Naive thymus-derived CD4-positive, alpha-beta T cell (primary cell): ENCODE measurements around the gene ARFGEF2. TPM values are rescaled to one million over a fixed set of nuclear protein-coding genes. Genes with fewer than 3 reads are reported as not detected.
"Not testable (repeated sequence)": the region's sequence is repeated elsewhere in the genome, so short reads cannot be mapped to it uniquely, and the experiment has no call there.

Experiments used
- ATAC-seq: fragments of 150-1000 bp; cut with Tn5 transposase; 2 replicates; pipeline ENCODE4 v1.10.0; 2021; ENCODE audit warnings: mild to moderate bottlenecking, moderate library complexity
- CTCF ChIA-PET: fragments of 350-600 bp; sonication (Branson Sonifier 250); formaldehyde crosslinking; loops from one replicate; lab custom pipeline; 2021; ENCODE audit warnings: antibody characterized with exemption; lab: Charles Lee
- POLR2A ChIA-PET: fragments of 350-600 bp; sonication (Branson Sonifier 250); formaldehyde crosslinking; loops from one replicate; lab custom pipeline; 2021; ENCODE audit warnings: antibody characterized with exemption, inconsistent platforms; lab: Charles Lee
- DNase-seq, 9 donors: peaks; one replicate each; pipeline versions ENCODE4 v3.0.0 to v3.0.0-alpha.2; 2020 to 2022; ENCODE audit warnings: mixed read lengths in 1 of 9
- H3K27ac ChIP-seq: one replicate; pipeline ENCODE4 v1.7.0; 2013; ENCODE audit warnings: mild to moderate bottlenecking, low read depth, low read length, moderate library complexity
- H3K27me3 ChIP-seq, 2 donors: one replicate each; pipeline ENCODE4 v1.7.0; 2013; ENCODE audit warnings: low read length in 2 of 2, mild to moderate bottlenecking in 2 of 2, moderate library complexity in 2 of 2; ENCODE audit not compliant: control insufficient read depth in 2 of 2, insufficient read depth in 2 of 2
- H3K36me3 ChIP-seq, 3 experiments: 1 replicate in 2 of 3; 2 replicates in 1 of 3; pipeline ENCODE4 v1.7.0; 2013; ENCODE audit warnings: low read length in 3 of 3, mild to moderate bottlenecking in 3 of 3, moderate library complexity in 1 of 3; ENCODE audit not compliant: insufficient read depth in 3 of 3, control insufficient read depth in 2 of 3
- H3K4me1 ChIP-seq, 2 donors: one replicate each; pipeline ENCODE4 v1.7.0; 2013; ENCODE audit warnings: low read length in 2 of 2, mild to moderate bottlenecking in 2 of 2, moderate library complexity in 1 of 2; ENCODE audit not compliant: control insufficient read depth in 2 of 2, insufficient read depth in 2 of 2
- H3K4me3 ChIP-seq: 2 replicates; pipeline ENCODE4 v1.7.0; 2013; ENCODE audit warnings: mild to moderate bottlenecking, low read length
- H3K9me3 ChIP-seq, 3 experiments: 1 replicate in 2 of 3; 2 replicates in 1 of 3; pipeline ENCODE4 v1.7.0; 2013; ENCODE audit warnings: low read length in 3 of 3; ENCODE audit not compliant: control insufficient read depth in 2 of 3
- H3K27ac Mint-ChIP-seq, 9 donors: one replicate each; pipeline ENCODE4 v1.8.0; 2020 to 2022; ENCODE audit warnings: mixed read lengths in 9 of 9, mild to moderate bottlenecking in 8 of 9, moderate library complexity in 5 of 9, inconsistent platforms in 2 of 9
- H3K27me3 Mint-ChIP-seq, 5 donors: one replicate each; pipeline ENCODE4 v1.8.0; 2021 to 2022; ENCODE audit warnings: mixed read lengths in 5 of 5, mild to moderate bottlenecking in 1 of 5
- H3K36me3 Mint-ChIP-seq, 5 donors: one replicate each; pipeline ENCODE4 v1.8.0; 2020 to 2022; ENCODE audit warnings: mixed read lengths in 5 of 5, mild to moderate bottlenecking in 3 of 5, inconsistent platforms in 1 of 5
- H3K4me1 Mint-ChIP-seq, 7 donors: one replicate each; pipeline ENCODE4 v1.8.0; 2020 to 2022; ENCODE audit warnings: mixed read lengths in 7 of 7, mild to moderate bottlenecking in 3 of 7, inconsistent platforms in 1 of 7
- H3K4me3 Mint-ChIP-seq, 10 donors: one replicate each; pipeline ENCODE4 v1.8.0; 2020 to 2022; ENCODE audit warnings: mild to moderate bottlenecking in 10 of 10, mixed read lengths in 10 of 10, moderate library complexity in 6 of 10, inconsistent platforms in 2 of 10
- H3K9me3 Mint-ChIP-seq, 11 donors: one replicate each; pipeline ENCODE4 v1.8.0; 2020 to 2022; ENCODE audit warnings: mixed read lengths in 11 of 11, mild to moderate bottlenecking in 4 of 11, inconsistent platforms in 1 of 11, moderate library complexity in 1 of 11
- intact Hi-C, 2 donors: fragments of 100-400 bp; cut with micrococcal nuclease; formaldehyde crosslinking; loops; one replicate each; pipeline ENCODE4 v1.15.1; 2023
- polyA plus RNA-seq, 2 donors: library from polyadenylated mRNA; unstranded; fragments of 300-500 nt; fragmentation: Illumina TruSeq; gene quantifications; one replicate each; pipeline ENCODE4 v1.2.3, GENCODE V29; 2021
- total RNA-seq, 6 experiments: library from RNA in 5 of 6; stranded (reverse) in 5 of 6; gene quantifications; 1 replicate in 5 of 6; 2 replicates in 1 of 6; pipeline ENCODE4 v1.2.3 and lab custom pipeline; 2021 to 2026

ARFGEF2 gene
- total and polyA plus RNA-seq, 7 experiments from 2014 or later = 10.1 to 33.5 (median 29.9) TPM

GRCh38 chr20:48930878-48931277 lies 9.4 kb downstream of the ARFGEF2 start:
- Mint-ChIP-seq H3K27ac (no peak overlapping the region), H3K27me3 (no peaks in the 10 kb centered on the region), H3K4me3 (no peak overlapping the region), H3K36me3 (peaks cover 0 to 17% (median 4%) of the 10 kb centered on the region in 5 donors), H3K9me3 (no peaks in the 10 kb centered on the region), H3K4me1 (peaks cover 16 to 36% (median 26%) of the 10 kb centered on the region in 7 donors)
- Histone ChIP-seq H3K27ac (no peak overlapping the region), H3K27me3 (no peaks in the 10 kb centered on the region), H3K9me3 (no peaks in the 10 kb centered on the region), H3K4me1 (no peaks in the 10 kb centered on the region), H3K4me3 (no peak overlapping the region), H3K36me3 (no peaks in the 10 kb centered on the region)
- intact Hi-C loops = no loop called here
- ChIA-PET CTCF (no interaction called here), POLR2A (no interaction called here)
- DNase-seq (no peak), ATAC-seq (no peak)

- Mint-ChIP-seq H3K4me1 (peaks cover 10 to 31% (median 21%) of the 10 kb centered on the region in 7 donors), H3K27me3 (no peaks in the 10 kb centered on the region), H3K4me3 (no peak overlapping the region), H3K27ac (no peak overlapping the region), H3K36me3 (peaks cover 0 to 17% (median 1%) of the 10 kb centered on the region in 5 donors), H3K9me3 (no peaks in the 10 kb centered on the region)
- ChIA-PET POLR2A (no interaction called here), CTCF (interaction anchor here (0.9 kb wide), 1 partner anchor 11 kb away, joined by 3 read pairs; no protein-coding TSS in a partner anchor)
- Histone ChIP-seq H3K36me3 (no peaks in the 10 kb centered on the region), H3K4me3 (no peak overlapping the region), H3K27ac (no peak overlapping the region), H3K4me1 (no peaks in the 10 kb centered on the region), H3K27me3 (no peaks in the 10 kb centered on the region), H3K9me3 (no peaks in the 10 kb centered on the region)
- no peak for DNase-seq
- no peak for ATAC-seq
- intact Hi-C loops = no loop called here
Measured at GRCh38 chr20:48931527-48932374, 10.2 kb downstream of the ARFGEF2 start.

GRCh38 chr20:48932375-48932941 lies 10.9 kb downstream of the ARFGEF2 start:
- CTCF ChIA-PET = interaction anchor here (0.9 kb wide), 1 partner anchor 10 kb away, joined by 3 read pairs; no protein-coding TSS in a partner anchor
- no peak for DNase-seq
- no peaks in the 10 kb centered on the region for H3K4me1 ChIP-seq
- H3K36me3 ChIP-seq = no peaks in the 10 kb centered on the region
- H3K27me3 Mint-ChIP-seq = no peaks in the 10 kb centered on the region
- ATAC-seq = no peak
- peaks cover 13 to 32% (median 22%) of the 10 kb centered on the region in 7 donors for H3K4me1 Mint-ChIP-seq
- no peaks in the 10 kb centered on the region for H3K9me3 Mint-ChIP-seq
- no peak overlapping the region for H3K27ac Mint-ChIP-seq
- no peaks in the 10 kb centered on the region for H3K27me3 ChIP-seq
- no peak overlapping the region for H3K4me3 ChIP-seq
- H3K27ac ChIP-seq = no peak overlapping the region
- intact Hi-C loops = no loop called here
- POLR2A ChIA-PET = no interaction called here
- peaks cover 0 to 20% (median 6%) of the 10 kb centered on the region in 5 donors for H3K36me3 Mint-ChIP-seq
- H3K4me3 Mint-ChIP-seq = no peak overlapping the region
- H3K9me3 ChIP-seq = no peaks in the 10 kb centered on the region

- H3K9me3 Mint-ChIP-seq = no peaks in the 10 kb centered on the region
- H3K36me3 Mint-ChIP-seq = peaks cover 0 to 20% (median 6%) of the 10 kb centered on the region in 5 donors
Measured at GRCh38 chr20:48933017-48933766, 11.7 kb downstream of the ARFGEF2 start.

GRCh38 chr20:48934273-48934877 lies 12.9 kb downstream of the ARFGEF2 start:
- DNase-seq, ATAC-seq, H3K4me3 ChIP-seq, H3K9me3 Mint-ChIP-seq, H3K9me3 ChIP-seq, H3K36me3 ChIP-seq, H3K4me3 Mint-ChIP-seq, H3K27me3 ChIP-seq, H3K27ac ChIP-seq, intact Hi-C loops, POLR2A ChIA-PET, H3K27me3 Mint-ChIP-seq, H3K4me1 ChIP-seq: not testable (repeated sequence)
- H3K27ac Mint-ChIP-seq = peak overlapping the region in 2 of 9 donors; percentile 22 to 60
- CTCF ChIA-PET = interaction anchor here (0.6 kb wide), 1 partner anchor 282 kb away, joined by 4 read pairs; no protein-coding TSS in a partner anchor
- peaks cover 16 to 42% (median 33%) of the 10 kb centered on the region in 7 donors for H3K4me1 Mint-ChIP-seq
- H3K36me3 Mint-ChIP-seq = peaks cover 0 to 20% (median 6%) of the 10 kb centered on the region in 5 donors

More at GRCh38 chr20:48933017-48933766, 11.7 kb downstream of the ARFGEF2 start:
- ATAC-seq (no peak), DNase-seq (no peak)
- intact Hi-C loops = no loop called here
- H3K36me3 ChIP-seq = no peaks in the 10 kb centered on the region
- H3K27me3 Mint-ChIP-seq = no peaks in the 10 kb centered on the region
- H3K9me3 ChIP-seq = no peaks in the 10 kb centered on the region
- no peak overlapping the region for H3K27ac ChIP-seq
- peaks cover 15 to 35% (median 25%) of the 10 kb centered on the region in 7 donors for H3K4me1 Mint-ChIP-seq
- H3K4me3 ChIP-seq = no peak overlapping the region
- H3K27me3 ChIP-seq = no peaks in the 10 kb centered on the region
- CTCF ChIA-PET = interaction anchor here (0.6 to 0.9 kb wide), 2 partner anchors 9 to 18 kb away, joined by 3 read pairs; no protein-coding TSS in a partner anchor
- POLR2A ChIA-PET = no interaction called here
- no peaks in the 10 kb centered on the region for H3K4me1 ChIP-seq
- peak overlapping the region in 3 of 9 donors; percentile 28 to 43 (median 38) for H3K27ac Mint-ChIP-seq
- H3K4me3 Mint-ChIP-seq = no peak overlapping the region

GRCh38 chr20:48934966-48935365 lies 13.5 kb downstream of the ARFGEF2 start:
- POLR2A ChIA-PET = not testable (repeated sequence)
- H3K27ac Mint-ChIP-seq = peak overlapping the region in 3 of 9 donors; percentile 22 to 81 (median 60)

More at GRCh38 chr20:48934966-48935365, 13.5 kb downstream of the ARFGEF2 start:
- H3K4me1 ChIP-seq, CTCF ChIA-PET, H3K27me3 Mint-ChIP-seq, intact Hi-C loops, H3K36me3 ChIP-seq, DNase-seq, ATAC-seq, H3K4me3 ChIP-seq, H3K9me3 Mint-ChIP-seq, H3K4me3 Mint-ChIP-seq, H3K9me3 ChIP-seq, H3K27ac ChIP-seq, H3K27me3 ChIP-seq: not testable (repeated sequence)
- peaks cover 0 to 20% (median 6%) of the 10 kb centered on the region in 5 donors for H3K36me3 Mint-ChIP-seq
- peaks cover 20 to 47% (median 39%) of the 10 kb centered on the region in 7 donors for H3K4me1 Mint-ChIP-seq
